ENCODE data around the gene FIGLA. TPM values are rescaled to one million over a fixed set of nuclear protein-coding genes. Genes with fewer than 3 reads are reported as not detected.

Gene FIGLA
- polyA plus RNA-seq, 1 donor: not detected

DNA sequence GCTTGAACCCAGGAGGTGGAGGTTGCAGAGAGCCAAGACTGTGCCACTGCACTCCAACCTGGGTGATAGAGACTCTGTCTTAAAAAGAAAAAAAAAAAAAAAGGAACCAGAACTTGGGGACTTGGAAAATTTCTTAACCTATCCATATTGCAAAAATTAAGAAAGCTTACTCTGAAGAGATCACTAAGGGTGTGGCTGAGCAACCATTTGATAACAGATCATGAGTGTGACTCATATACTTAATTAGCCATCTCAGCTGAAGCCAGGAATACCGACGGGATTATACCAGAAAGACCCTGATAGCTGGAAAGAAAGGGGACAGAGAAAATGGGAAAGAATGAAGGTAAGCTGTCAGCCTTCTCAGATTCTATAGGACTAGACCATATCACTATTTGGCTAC, 15.3 kb downstream of the FIGLA start:
- no peaks in the 10 kb centered on the region for H3K36me3 ChIP-seq (ENCODE audit: control insufficient read depth, insufficient read depth, low read length)
- H3K27me3 ChIP-seq (ENCODE audit: control insufficient read depth, insufficient read depth, low read length): peaks cover 62% of the 10 kb centered on the region
- no peaks in the 10 kb centered on the region for H3K4me1 ChIP-seq (ENCODE audit: control insufficient read depth, insufficient read depth, low read length)
- H3K9me3 ChIP-seq (ENCODE audit: control insufficient read depth, low read depth, low read length): no peaks in the 10 kb centered on the region
- H3K4me3 ChIP-seq (ENCODE audit: low read length): no peak overlapping the region
- H3K27ac ChIP-seq (ENCODE audit: low read length): no peak overlapping the region
- DNase-seq: no peak
- no CpG with 5 or more reads among the region's 2 CpGs for WGBS (ENCODE audit: insufficient coverage, low lambda C conversion rate)

DNA sequence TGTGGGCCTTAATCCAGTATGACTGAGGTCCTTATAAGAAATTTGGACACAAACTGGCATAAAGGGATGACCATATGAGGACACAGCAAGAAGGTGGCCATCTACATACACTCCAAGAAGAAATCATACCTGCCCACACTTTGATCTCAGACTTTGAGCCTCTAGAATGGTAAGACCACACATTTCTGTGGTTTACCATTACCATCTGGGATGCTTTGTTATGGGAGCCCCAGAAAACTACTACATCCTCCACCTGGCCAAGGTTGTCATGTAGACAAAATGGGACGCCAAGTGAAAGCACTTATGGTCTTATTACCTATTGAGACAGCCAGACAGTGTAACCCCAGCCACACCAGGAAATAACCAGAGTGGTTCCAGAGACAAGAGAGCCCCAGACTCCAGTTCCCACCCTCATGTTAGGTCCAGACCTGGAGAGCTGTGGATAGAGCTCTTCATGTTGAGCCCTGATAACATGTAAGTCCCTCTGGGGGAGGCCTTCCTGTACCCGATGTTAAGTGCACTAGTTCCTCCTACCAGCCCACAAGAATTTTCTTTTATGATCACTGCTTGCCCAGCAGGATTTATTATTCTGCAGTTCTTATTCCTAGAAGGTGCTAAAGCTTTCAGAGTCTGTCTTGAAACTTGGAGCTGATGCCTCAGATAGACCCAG, 17.8 kb downstream of the FIGLA start:
- peaks cover 3% of the 10 kb centered on the region for H3K9me3 ChIP-seq (ENCODE audit: control insufficient read depth, low read depth, low read length)
- WGBS (ENCODE audit: insufficient coverage, low lambda C conversion rate): no CpG with 5 or more reads among the region's 2 CpGs
- H3K36me3 ChIP-seq (ENCODE audit: control insufficient read depth, insufficient read depth, low read length): no peaks in the 10 kb centered on the region
- no peak overlapping the region for H3K4me3 ChIP-seq (ENCODE audit: low read length)
- H3K27ac ChIP-seq (ENCODE audit: low read length): no peak overlapping the region
- H3K4me1 ChIP-seq (ENCODE audit: control insufficient read depth, insufficient read depth, low read length): peaks cover 3% of the 10 kb centered on the region
- DNase-seq: no peak
- H3K27me3 ChIP-seq (ENCODE audit: control insufficient read depth, insufficient read depth, low read length): peaks cover 74% of the 10 kb centered on the region

DNA sequence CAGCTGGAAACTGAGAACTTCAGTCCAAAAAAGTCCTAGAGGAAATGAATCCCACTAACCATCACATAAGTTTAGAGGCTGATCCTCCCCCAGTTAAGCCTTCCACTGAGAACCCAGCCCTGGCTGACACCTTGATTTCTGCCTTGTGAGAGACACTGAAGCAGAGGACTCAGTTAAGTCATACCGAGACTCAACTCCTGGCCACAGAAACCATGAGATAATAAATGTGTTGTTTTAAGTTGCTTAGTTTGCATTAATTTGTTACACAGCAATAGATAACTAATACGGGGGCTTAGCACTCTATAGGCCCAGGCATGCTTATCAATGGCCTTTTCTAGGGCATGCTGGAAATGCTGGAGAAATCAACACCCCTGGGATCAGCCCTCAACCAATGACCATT, 19.0 kb downstream of the FIGLA start:
- no peaks in the 10 kb centered on the region for H3K36me3 ChIP-seq (ENCODE audit: control insufficient read depth, insufficient read depth, low read length)
- peaks cover 3% of the 10 kb centered on the region for H3K9me3 ChIP-seq (ENCODE audit: control insufficient read depth, low read depth, low read length)
- H3K4me1 ChIP-seq (ENCODE audit: control insufficient read depth, insufficient read depth, low read length): peaks cover 3% of the 10 kb centered on the region
- no peak for DNase-seq
- H3K27ac ChIP-seq (ENCODE audit: low read length): no peak overlapping the region
- H3K27me3 ChIP-seq (ENCODE audit: control insufficient read depth, insufficient read depth, low read length): peaks cover 86% of the 10 kb centered on the region
- H3K4me3 ChIP-seq (ENCODE audit: low read length): no peak overlapping the region
- no CpG with 5 or more reads among the region's 2 CpGs for WGBS (ENCODE audit: insufficient coverage, low lambda C conversion rate)

DNA sequence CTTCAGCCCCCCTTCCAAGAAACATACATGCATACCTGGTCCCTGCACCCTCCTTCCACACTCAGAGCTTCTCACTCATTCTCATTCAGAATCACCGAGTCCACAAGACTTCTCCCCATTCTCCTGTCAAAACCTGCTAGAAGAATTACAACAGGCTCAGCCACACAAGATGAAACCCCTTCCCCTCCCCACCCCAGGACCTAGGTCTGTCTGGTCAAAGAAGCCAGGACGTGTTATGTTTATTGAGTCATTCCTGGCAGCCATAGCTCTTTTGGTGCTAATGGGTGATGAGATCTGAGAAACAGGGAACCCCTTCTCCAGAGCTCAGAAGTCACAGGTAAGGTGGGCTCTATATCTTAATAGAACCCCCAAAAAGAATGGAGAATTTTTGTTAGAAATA, 21.0 kb downstream of the FIGLA start:
- no peak overlapping the region for H3K27ac ChIP-seq (ENCODE audit: low read length)
- peaks cover 3% of the 10 kb centered on the region for H3K9me3 ChIP-seq (ENCODE audit: control insufficient read depth, low read depth, low read length)
- H3K27me3 ChIP-seq (ENCODE audit: control insufficient read depth, insufficient read depth, low read length): peaks cover 88% of the 10 kb centered on the region
- no peak overlapping the region for H3K4me3 ChIP-seq (ENCODE audit: low read length)
- DNase-seq: no peak
- H3K4me1 ChIP-seq (ENCODE audit: control insufficient read depth, insufficient read depth, low read length): peaks cover 3% of the 10 kb centered on the region
- H3K36me3 ChIP-seq (ENCODE audit: control insufficient read depth, insufficient read depth, low read length): no peaks in the 10 kb centered on the region
- WGBS (ENCODE audit: insufficient coverage, low lambda C conversion rate): 20% methylated on average over 1 of the region's 2 CpGs

DNA sequence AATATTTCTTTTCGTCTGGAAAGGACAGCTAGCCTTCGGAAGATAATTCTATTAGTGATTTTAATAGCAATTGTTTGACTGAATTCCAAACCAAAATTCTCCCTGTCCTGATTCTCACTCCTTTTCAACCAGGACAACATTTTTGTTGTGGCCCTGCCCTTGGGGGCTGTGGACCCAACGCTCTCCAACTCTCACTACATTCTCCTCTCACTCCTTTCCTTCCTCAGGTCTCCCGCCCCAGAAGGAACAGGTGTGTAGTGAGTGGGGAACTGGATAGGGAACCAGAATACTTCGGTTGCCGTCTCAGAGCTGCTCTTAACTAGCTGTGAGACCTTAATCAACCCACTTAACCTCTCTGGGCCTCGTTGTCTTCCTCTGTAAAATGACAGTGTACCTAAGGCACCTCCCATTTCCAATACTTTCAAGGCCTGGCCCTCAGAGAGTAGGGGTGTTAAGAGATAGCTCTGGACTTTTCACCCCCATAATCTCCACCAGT, 21.8 kb downstream of the FIGLA start:
- Histone ChIP-seq H3K27me3 (ENCODE audit: control insufficient read depth, insufficient read depth, low read length) (peaks cover 88% of the 10 kb centered on the region), H3K36me3 (ENCODE audit: control insufficient read depth, insufficient read depth, low read length) (no peaks in the 10 kb centered on the region), H3K4me3 (ENCODE audit: low read length) (no peak overlapping the region)

DNA sequence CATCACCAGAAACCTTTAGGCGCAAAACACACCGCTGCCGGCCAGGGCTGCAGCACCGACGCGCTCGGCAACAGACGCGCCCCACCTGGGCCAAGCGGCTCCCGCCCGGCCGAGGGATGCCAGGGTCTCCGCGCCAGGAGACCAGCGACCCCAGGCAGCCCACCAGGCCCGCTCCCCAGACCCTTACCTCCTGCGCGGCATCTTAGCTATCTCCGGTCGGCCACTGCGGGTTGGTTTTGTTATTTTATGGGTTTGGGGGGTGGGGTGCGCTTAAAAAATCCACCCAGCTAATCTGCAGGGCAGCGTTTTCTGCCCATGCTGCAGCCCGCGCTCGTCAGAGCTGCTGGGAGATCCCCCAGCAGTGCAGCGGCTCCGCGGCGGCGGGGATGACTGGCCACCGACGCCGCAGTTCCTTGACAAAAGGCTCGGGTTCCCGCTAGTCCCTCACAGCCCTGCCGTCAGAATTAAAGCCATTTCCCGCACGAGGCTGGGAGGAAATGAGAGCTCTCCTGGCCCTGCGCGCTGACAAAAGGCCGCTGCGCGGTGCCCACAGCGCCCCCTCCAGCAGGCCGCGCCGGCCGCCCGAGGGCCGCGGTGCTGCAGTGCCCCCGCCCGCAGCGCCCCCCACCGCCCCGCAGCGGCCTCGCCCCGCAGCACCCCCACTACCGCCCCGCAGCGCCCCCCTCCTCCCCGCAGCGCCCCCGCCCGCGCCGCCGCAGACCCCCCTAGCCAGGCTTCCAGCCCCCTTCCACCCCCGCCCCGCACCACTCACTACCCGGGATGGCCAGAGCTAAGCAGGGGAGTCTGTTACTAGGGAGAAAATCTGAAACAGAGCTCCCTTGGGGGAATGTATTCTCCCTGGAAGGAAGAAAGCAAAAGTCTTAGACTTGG, 22.5 kb downstream of the FIGLA start, which contains the start of gene ADD2:
Gene ADD2 (minus strand): TSS at position 502 of the 891 bp plus-strand sequence. CDS start 61,792 bp downstream, outside the sequence.
- H3K9me3 ChIP-seq (ENCODE audit: control insufficient read depth, low read depth, low read length): peaks cover 3% of the 10 kb centered on the region
- peaks cover 3% of the 10 kb centered on the region for H3K4me1 ChIP-seq (ENCODE audit: control insufficient read depth, insufficient read depth, low read length)
- H3K27ac ChIP-seq (ENCODE audit: low read length): no peak within 1 kb of the TSS
- no peaks in the 10 kb centered on the region for H3K36me3 ChIP-seq (ENCODE audit: control insufficient read depth, insufficient read depth, low read length)
- peaks cover 83% of the 10 kb centered on the region for H3K27me3 ChIP-seq (ENCODE audit: control insufficient read depth, insufficient read depth, low read length)
- peak; percentile 9 to 19 for DNase-seq
- no CpG with 5 or more reads among the region's 74 CpGs for WGBS (ENCODE audit: insufficient coverage, low lambda C conversion rate)
- H3K4me3 ChIP-seq (ENCODE audit: low read length): peak within 1 kb of the TSS; percentile 24

More for the DNA sequence above, 21.8 kb downstream of the FIGLA start:
- Histone ChIP-seq H3K4me1 (ENCODE audit: control insufficient read depth, insufficient read depth, low read length) (peaks cover 3% of the 10 kb centered on the region), H3K9me3 (ENCODE audit: control insufficient read depth, low read depth, low read length) (peaks cover 3% of the 10 kb centered on the region), H3K27ac (ENCODE audit: low read length) (no peak overlapping the region)
- no peak for DNase-seq
- WGBS (ENCODE audit: insufficient coverage, low lambda C conversion rate): 39% methylated on average over 3 of the region's 7 CpGs

DNA sequence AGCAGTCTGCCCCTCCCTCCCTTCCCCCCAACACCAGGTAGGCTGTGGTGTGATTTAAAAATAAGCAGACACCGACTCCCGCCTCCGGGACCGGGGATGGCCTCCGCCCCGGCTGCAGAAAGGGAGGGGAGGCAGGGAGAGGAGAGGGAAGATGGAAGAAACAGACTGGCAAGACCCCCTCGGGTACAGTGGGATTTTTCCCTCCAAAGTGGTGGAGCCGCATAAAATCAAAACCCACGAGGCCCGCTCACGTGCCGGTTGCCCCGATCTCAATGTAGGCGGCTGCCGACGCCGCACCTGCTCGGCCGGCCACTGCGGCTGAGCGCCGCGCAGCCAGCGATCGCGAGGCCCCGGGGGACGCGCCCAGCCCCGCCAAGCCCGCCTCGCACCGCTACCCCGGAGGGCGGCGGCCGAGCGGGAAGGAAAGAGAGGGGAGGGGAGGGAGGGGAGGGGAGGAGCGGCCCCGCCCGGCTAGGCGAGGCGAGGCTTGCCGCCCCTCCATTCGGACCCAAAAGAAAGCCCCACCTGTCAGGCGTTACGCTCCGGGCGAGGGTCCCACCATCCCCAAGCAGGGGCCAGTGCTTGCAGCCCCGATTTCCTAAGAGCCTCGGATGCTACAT, 23.3 kb downstream of the FIGLA start:
- Histone ChIP-seq H3K27me3 (ENCODE audit: control insufficient read depth, insufficient read depth, low read length) (peaks cover 76% of the 10 kb centered on the region), H3K4me1 (ENCODE audit: control insufficient read depth, insufficient read depth, low read length) (peaks cover 3% of the 10 kb centered on the region), H3K27ac (ENCODE audit: low read length) (no peak overlapping the region), H3K36me3 (ENCODE audit: control insufficient read depth, insufficient read depth, low read length) (no peaks in the 10 kb centered on the region), H3K9me3 (ENCODE audit: control insufficient read depth, low read depth, low read length) (peaks cover 3% of the 10 kb centered on the region), H3K4me3 (ENCODE audit: low read length) (peak overlapping the region; percentile 24)
- WGBS (ENCODE audit: insufficient coverage, low lambda C conversion rate): no CpG with 5 or more reads among the region's 51 CpGs
- no peak for DNase-seq

DNA sequence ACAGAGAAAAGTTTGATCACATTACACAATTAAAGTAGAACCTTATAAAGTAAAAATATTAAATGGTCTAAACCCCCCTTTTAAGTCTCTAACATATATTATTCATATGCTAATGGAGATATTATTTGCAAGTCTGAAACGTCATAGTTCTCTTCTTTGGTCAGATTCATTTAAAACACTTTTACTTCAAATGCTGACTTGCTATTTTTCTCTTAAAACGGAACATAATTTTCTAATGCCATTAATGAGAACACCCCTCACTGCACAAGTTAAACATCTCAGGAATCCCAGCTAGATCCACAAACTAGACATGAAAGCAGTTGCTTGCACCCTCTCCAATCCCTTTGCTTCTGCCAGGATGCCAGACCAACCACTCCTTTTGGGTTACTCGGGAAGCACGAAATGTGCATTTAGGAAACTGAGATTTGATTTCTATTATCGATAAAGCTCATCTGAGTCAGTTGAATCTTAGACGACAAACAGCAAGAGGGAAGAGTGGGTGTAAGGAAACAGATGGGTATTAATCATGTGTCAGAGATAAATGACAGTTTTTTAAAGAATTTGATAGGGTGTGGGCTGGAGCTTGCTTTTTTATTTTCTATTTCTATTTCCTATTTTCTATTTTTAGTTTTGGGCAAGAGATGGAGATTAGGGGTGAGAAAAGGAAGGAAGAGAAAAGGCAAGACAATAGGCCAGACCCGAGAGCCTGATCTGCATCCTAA, 23.9 kb downstream of the FIGLA start:
- H3K27me3 ChIP-seq (ENCODE audit: control insufficient read depth, insufficient read depth, low read length): peaks cover 70% of the 10 kb centered on the region
- no peak for DNase-seq
- peaks cover 3% of the 10 kb centered on the region for H3K4me1 ChIP-seq (ENCODE audit: control insufficient read depth, insufficient read depth, low read length)
- H3K9me3 ChIP-seq (ENCODE audit: control insufficient read depth, low read depth, low read length): peaks cover 3% of the 10 kb centered on the region
- H3K27ac ChIP-seq (ENCODE audit: low read length): no peak overlapping the region
- no peaks in the 10 kb centered on the region for H3K36me3 ChIP-seq (ENCODE audit: control insufficient read depth, insufficient read depth, low read length)
- WGBS (ENCODE audit: insufficient coverage, low lambda C conversion rate): 27% methylated on average over 3 of the region's 7 CpGs
- no peak overlapping the region for H3K4me3 ChIP-seq (ENCODE audit: low read length)

DNA sequence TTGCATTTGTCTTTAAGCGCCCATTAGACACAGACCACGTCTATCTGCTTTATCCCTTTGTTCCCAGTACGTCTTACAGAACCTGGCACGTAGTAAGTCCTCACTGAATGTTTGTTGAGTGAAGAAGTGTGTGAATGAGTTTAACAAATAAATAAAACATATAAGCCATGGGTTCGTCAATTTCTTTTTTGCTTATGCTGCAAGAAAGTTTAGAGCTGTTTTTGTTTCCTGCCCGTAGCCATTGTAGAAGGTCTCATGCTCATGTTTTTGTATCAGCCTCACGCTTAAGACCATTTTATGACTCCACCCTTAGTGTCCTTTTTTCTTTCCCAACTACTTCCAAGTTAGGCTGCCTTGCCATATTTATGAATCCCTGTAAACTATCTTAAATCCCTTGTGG, 24.9 kb downstream of the FIGLA start:
- Histone ChIP-seq H3K27me3 (ENCODE audit: control insufficient read depth, insufficient read depth, low read length) (peaks cover 60% of the 10 kb centered on the region), H3K27ac (ENCODE audit: low read length) (no peak overlapping the region), H3K9me3 (ENCODE audit: control insufficient read depth, low read depth, low read length) (peaks cover 3% of the 10 kb centered on the region), H3K4me3 (ENCODE audit: low read length) (no peak overlapping the region), H3K36me3 (ENCODE audit: control insufficient read depth, insufficient read depth, low read length) (no peaks in the 10 kb centered on the region), H3K4me1 (ENCODE audit: control insufficient read depth, insufficient read depth, low read length) (peaks cover 3% of the 10 kb centered on the region)
- DNase-seq: no peak
- WGBS (ENCODE audit: insufficient coverage, low lambda C conversion rate): 95% methylated on average over 4 of the region's 7 CpGs

DNA sequence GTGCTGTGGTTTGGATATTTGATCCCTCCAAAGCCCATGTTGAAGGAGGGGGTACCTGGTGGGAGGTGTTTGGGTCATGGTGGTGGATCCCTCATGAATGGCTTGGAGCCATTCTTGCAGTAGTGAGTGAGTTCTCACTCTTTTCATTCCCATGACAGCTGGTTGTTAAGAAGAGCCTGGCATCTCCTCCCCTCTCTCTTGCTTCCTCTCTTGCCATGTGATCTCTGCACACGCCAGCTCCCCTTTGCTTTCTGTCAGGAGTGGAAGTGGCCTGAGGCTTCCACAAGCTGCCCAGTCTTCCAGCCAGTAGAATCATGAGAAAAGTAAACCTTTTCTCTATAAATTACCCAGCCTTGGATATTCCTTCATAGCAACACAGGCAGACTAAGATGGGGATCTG, 31.0 kb downstream of the FIGLA start:
- no CpG with 5 or more reads among the region's 1 CpG for WGBS (ENCODE audit: insufficient coverage, low lambda C conversion rate)
- Histone ChIP-seq H3K27me3 (ENCODE audit: control insufficient read depth, insufficient read depth, low read length) (peaks cover 25% of the 10 kb centered on the region), H3K27ac (ENCODE audit: low read length) (no peak overlapping the region), H3K4me1 (ENCODE audit: control insufficient read depth, insufficient read depth, low read length) (no peaks in the 10 kb centered on the region), H3K4me3 (ENCODE audit: low read length) (no peak overlapping the region), H3K9me3 (ENCODE audit: control insufficient read depth, low read depth, low read length) (no peaks in the 10 kb centered on the region), H3K36me3 (ENCODE audit: control insufficient read depth, insufficient read depth, low read length) (no peaks in the 10 kb centered on the region)
- no peak for DNase-seq

Measured in large intestine (tissue), 3 donors.